A673 (cell line): ENCODE results near the gene NEMP1. TPM values are rescaled to one million over a fixed set of nuclear protein-coding genes. Genes with fewer than 3 reads are reported as not detected.

Experiments used
- BruUV-seq: library from RNA; stranded (reverse); fragments of 400-500 nt; replicated peaks from 2 replicates; lab custom pipeline; 2021; lab: Mats Ljungman, UMichigan
- CTCF ChIA-PET: fragments of 300-600 bp; sonication (Branson Sonifier 250); formaldehyde crosslinking; loops from one replicate; lab custom pipeline; 2022; ENCODE audit warnings: antibody characterized with exemption; lab: Charles Lee
- POLR2A ChIA-PET: fragments of 300-600 bp; sonication (Branson Sonifier 250); formaldehyde crosslinking; loops from one replicate; lab custom pipeline; 2022; ENCODE audit warnings: antibody characterized with exemption; ENCODE audit not compliant: low non-redundant PET; lab: Charles Lee
- DNase-seq: peaks from one replicate; pipeline ENCODE4 v3.0.0-alpha.2; 2015; ENCODE audit warnings: low spot score
- H3K27ac ChIP-seq: fragments of 200-600 bp; sonication (generic); 2 replicates; pipeline ENCODE4 v1.5.1; 2016; ENCODE audit warnings: mixed run types, low read depth, mild to moderate bottlenecking, mixed read lengths, antibody characterized with exemption, low read length; ENCODE audit not compliant: poor library complexity, severe bottlenecking
- H3K27me3 ChIP-seq: fragments of 200-600 bp; sonication (generic); replicated peaks from 2 replicates; pipeline ENCODE4 v1.6.1; 2017; ENCODE audit warnings: mixed run types, low read depth, mild to moderate bottlenecking, mixed read lengths, antibody characterized with exemption, low read length; ENCODE audit not compliant: insufficient read depth, poor library complexity
- H3K36me3 ChIP-seq: fragments of 200-600 bp; sonication (generic); 2 replicates; pipeline ENCODE4 v1.6.1; 2016; ENCODE audit warnings: mixed run types, mild to moderate bottlenecking, mixed read lengths, antibody characterized with exemption, low read length; ENCODE audit not compliant: insufficient read depth, poor library complexity, severe bottlenecking
- H3K4me1 ChIP-seq: fragments of 200-600 bp; sonication (generic); 2 replicates; pipeline ENCODE4 v1.6.1; 2017; ENCODE audit warnings: mixed run types, mild to moderate bottlenecking, mixed read lengths, antibody characterized with exemption, low read length; ENCODE audit not compliant: insufficient read depth, poor library complexity, severe bottlenecking
- H3K4me3 ChIP-seq: fragments of 200-600 bp; sonication (generic); 2 replicates; pipeline ENCODE4 v1.5.1; 2016; ENCODE audit warnings: low read depth, mixed run types, mild to moderate bottlenecking, mixed read lengths, low read length; ENCODE audit not compliant: poor library complexity, severe bottlenecking
- H3K9me3 ChIP-seq: fragments of 200-600 bp; sonication (generic); 2 replicates; pipeline ENCODE4 v1.6.1; 2016; ENCODE audit warnings: mixed run types, low read depth, mild to moderate bottlenecking, mixed read lengths, antibody characterized with exemption, low read length; ENCODE audit not compliant: poor library complexity, severe bottlenecking
- CTCF ChIP-seq: fragments of 300-800, 200-600 bp; sonication (generic); conservative IDR thresholded peaks from 2 replicates; pipeline ENCODE4 v1.5.1; 2017; ENCODE audit warnings: low read depth, mild to moderate bottlenecking, antibody characterized with exemption, low read length, moderate library complexity, mixed read lengths
- EZH2 ChIP-seq: fragments of 200-600 bp; sonication (generic); IDR thresholded peaks from 2 replicates; pipeline ENCODE4 v1.6.1; 2017; ENCODE audit warnings: borderline replicate concordance, low read depth, mild to moderate bottlenecking, mixed read lengths, antibody characterized with exemption, low read length; ENCODE audit not compliant: poor library complexity, severe bottlenecking
- intact Hi-C: fragments of 100-400 bp; cut with micrococcal nuclease; formaldehyde crosslinking; loops from one replicate; pipeline ENCODE4 v1.10.0; 2022; ENCODE audit not compliant: unreplicated experiment
- total RNA-seq: library from RNA; stranded (reverse); gene quantifications from 2 replicates; pipeline ENCODE4 v1.2.3, GENCODE V29; 2021

NEMP1 gene
- total RNA-seq, 1 experiment from 2014 or later: 68.6 TPM

DNA sequence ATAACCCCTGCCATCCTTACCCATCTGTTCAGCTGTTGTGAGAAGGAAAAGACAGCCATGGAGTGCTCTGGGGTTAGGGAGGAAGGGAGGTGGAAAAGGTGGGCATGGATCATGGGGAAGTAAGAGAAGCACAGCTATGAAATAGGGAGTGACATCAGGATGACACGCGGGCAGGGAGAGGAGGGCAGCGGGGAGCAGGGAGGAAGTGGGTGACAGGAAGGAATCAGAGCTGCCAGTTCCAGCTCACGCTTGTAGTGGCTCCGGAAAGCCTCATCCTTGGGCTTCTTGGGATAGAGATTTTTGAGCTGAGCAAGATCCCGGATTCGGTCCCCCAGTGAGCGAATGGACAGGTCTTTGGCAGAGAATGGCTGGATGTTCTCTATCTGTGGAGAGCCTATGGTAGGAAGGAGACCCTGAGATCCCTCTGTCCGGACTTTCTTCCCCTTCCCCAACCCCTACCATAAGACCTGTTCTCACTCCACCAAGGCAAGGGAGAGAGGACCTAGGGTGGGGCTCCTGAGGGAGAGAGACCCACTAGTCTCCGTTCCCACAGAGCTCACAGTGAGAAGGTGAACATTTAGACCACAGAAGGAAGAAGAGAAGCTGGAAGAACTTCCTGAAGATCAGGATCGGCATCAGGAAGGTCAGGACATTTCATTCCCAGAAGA, 20.6 kb upstream of the NEMP1 start:
- DNase-seq: no peak
- H3K27me3 ChIP-seq: no peaks in the 10 kb centered on the region
- peak overlapping the region; percentile 9 for H3K27ac ChIP-seq
- peaks cover 11% of the 10 kb centered on the region for H3K4me1 ChIP-seq
- CTCF ChIA-PET: no interaction called here
- peaks cover 57% of the 10 kb centered on the region for H3K36me3 ChIP-seq
- intact Hi-C loops: no loop called here
- H3K9me3 ChIP-seq: no peaks in the 10 kb centered on the region
- H3K4me3 ChIP-seq: no peak overlapping the region
- TF ChIP-seq EZH2 (no peak), CTCF (no peak)
- no TSS peak for BruUV-seq
- POLR2A ChIA-PET: interaction anchor here (0.6 kb wide), 1 partner anchor 25 kb away, joined by 3 read pairs; no protein-coding TSS in a partner anchor

- DNase-seq: no peak
- BruUV-seq: no TSS peak
- Histone ChIP-seq H3K4me1 (peaks cover 16% of the 10 kb centered on the region), H3K9me3 (no peaks in the 10 kb centered on the region), H3K27ac (peak overlapping the region; percentile 9), H3K36me3 (peaks cover 60% of the 10 kb centered on the region), H3K4me3 (no peak overlapping the region), H3K27me3 (no peaks in the 10 kb centered on the region)
- intact Hi-C loops: no loop called here
- CTCF ChIA-PET: no interaction called here
- POLR2A ChIA-PET: no interaction called here
- no peak for TF ChIP-seq CTCF
- TF ChIP-seq EZH2: no peak
Measured at GRCh38 chr12:57098546-57098945, 20.0 kb upstream of the NEMP1 start.

- no TSS peak for BruUV-seq
- ChIA-PET CTCF (no interaction called here), POLR2A (no interaction called here)
- DNase-seq: no peak
- no peaks in the 10 kb centered on the region for H3K27me3 ChIP-seq
- H3K4me3 ChIP-seq: no peak overlapping the region
- H3K9me3 ChIP-seq: no peaks in the 10 kb centered on the region
- intact Hi-C loops: no loop called here
- H3K36me3 ChIP-seq: peaks cover 68% of the 10 kb centered on the region
- H3K27ac ChIP-seq: peak overlapping the region; percentile 50
- no peak for TF ChIP-seq EZH2
- TF ChIP-seq CTCF: no peak
- H3K4me1 ChIP-seq: peaks cover 26% of the 10 kb centered on the region
Measured at GRCh38 chr12:57097554-57097835, 18.9 kb upstream of the NEMP1 start.
